H1 (cell line): ENCODE results near the gene SAG. TPM values are rescaled to one million over a fixed set of nuclear protein-coding genes. Genes with fewer than 3 reads are reported as not detected.

Experiments
- CTCF ChIA-PET: fragments of 300-600 bp; sonication (Branson Sonifier 250); formaldehyde crosslinking; loops from one replicate; lab custom pipeline; 2021; ENCODE audit not compliant: partially characterized antibody; lab: Charles Lee
- POLR2A ChIA-PET: fragments of 300-600 bp; sonication (Branson Sonifier 250); formaldehyde crosslinking; loops from one replicate; lab custom pipeline; 2021; ENCODE audit warnings: inconsistent platforms; ENCODE audit not compliant: partially characterized antibody; lab: Charles Lee
- DNase-seq, 2 experiments: peaks; one replicate each; pipeline versions ENCODE4 v3.0.0 to v3.0.0-alpha.2; 2010 to 2022; ENCODE audit warnings: low spot score in 2 of 2, low read depth in 1 of 2, mixed read lengths in 1 of 2
- FAIRE-seq: peaks from 2 replicates; lab custom pipeline; 2011; peaks lifted over from hg19 to GRCh38; lab: Jason Lieb, UNC
- H2AFZ ChIP-seq: 2 replicates; pipeline ENCODE4 v1.8.1; 2012; ENCODE audit warnings: low read length, inconsistent platforms
- H2AK5ac ChIP-seq: 2 replicates; pipeline ENCODE4 v1.6.1; 2013; ENCODE audit warnings: low read depth, low read length
- H2BK120ac ChIP-seq: replicated peaks from 2 replicates; pipeline ENCODE3; 2013; ENCODE audit warnings: low read depth, low read length, inconsistent platforms
- H2BK12ac ChIP-seq: 2 replicates; pipeline ENCODE4 v1.6.1; 2013; ENCODE audit warnings: low read depth, low read length
- H2BK15ac ChIP-seq: 2 replicates; pipeline ENCODE4 v1.6.1; 2013; ENCODE audit warnings: low read length
- H2BK20ac ChIP-seq: 2 replicates; pipeline ENCODE4 v1.6.1; 2013; ENCODE audit warnings: low read length
- H2BK5ac ChIP-seq: 2 replicates; pipeline ENCODE4 v1.6.1; 2013; ENCODE audit warnings: low read depth, low read length
- H3K14ac ChIP-seq: 2 replicates; pipeline ENCODE4 v1.6.1; 2013; ENCODE audit warnings: inconsistent platforms; ENCODE audit not compliant: insufficient read length
- H3K18ac ChIP-seq: 2 replicates; pipeline ENCODE4 v1.6.1; 2013; ENCODE audit warnings: low read length; ENCODE audit errors: extremely low read depth
- H3K23ac ChIP-seq: 2 replicates; pipeline ENCODE4 v1.6.1; 2013; ENCODE audit warnings: inconsistent platforms; ENCODE audit not compliant: insufficient read length
- H3K23me2 ChIP-seq: 2 replicates; pipeline ENCODE4 v1.6.1; 2013; ENCODE audit warnings: low read depth, low read length
- H3K27ac ChIP-seq: 2 replicates; pipeline ENCODE4 v1.6.1; 2011; ENCODE audit warnings: low read depth, low read length, inconsistent platforms
- H3K27me3 ChIP-seq, 4 experiments: replicated peaks in 1 of 4; 1 replicate in 1 of 4; 2 replicates in 3 of 4; pipeline versions ENCODE4 v1.6.1 to v1.8.1; 2011 to 2013; ENCODE audit warnings: low read length in 3 of 4, mild to moderate bottlenecking in 3 of 4, inconsistent platforms in 2 of 4, mixed read lengths in 2 of 4, moderate library complexity in 1 of 4; ENCODE audit not compliant: control insufficient read depth in 3 of 4, insufficient read depth in 3 of 4; ENCODE audit errors: extremely low read depth in 1 of 4
- H3K36me3 ChIP-seq, 4 experiments: 2 replicates each; pipeline versions ENCODE4 v1.6.1 to v1.8.1; 2011 to 2013; ENCODE audit warnings: mild to moderate bottlenecking in 4 of 4, low read length in 3 of 4, moderate library complexity in 2 of 4, control low read depth in 1 of 4, inconsistent platforms in 1 of 4; ENCODE audit not compliant: insufficient read depth in 4 of 4, control insufficient read depth in 2 of 4
- H3K4ac ChIP-seq: replicated peaks from 2 replicates; pipeline ENCODE3; 2013; ENCODE audit warnings: low read length, low read depth, mixed read lengths, inconsistent platforms; ENCODE audit not compliant: insufficient read length
- H3K4me1 ChIP-seq, 4 experiments: replicated peaks in 1 of 4; 1 replicate in 1 of 4; 2 replicates in 3 of 4; pipeline versions ENCODE4 v1.6.1 to v1.8.1; 2011 to 2013; ENCODE audit warnings: low read length in 3 of 4, inconsistent platforms in 2 of 4, mixed read lengths in 1 of 4; ENCODE audit not compliant: insufficient read depth in 4 of 4, control insufficient read depth in 3 of 4
- H3K4me2 ChIP-seq, 2 experiments: 2 replicates each; pipeline versions ENCODE4 v1.6.1 to v1.8.1; 2011 to 2013; ENCODE audit warnings: low read depth in 2 of 2, low read length in 2 of 2, control low read depth in 1 of 2, inconsistent platforms in 1 of 2, mild to moderate bottlenecking in 1 of 2; ENCODE audit not compliant: insufficient read depth in 1 of 2
- H3K4me3 ChIP-seq, 4 experiments: fragments of 200-600, 300-600 bp in 1 of 4; sonication (generic), shearing (Covaris generic), sonication (Bioruptor Twin) in 1 of 4; 2 replicates each; pipeline versions ENCODE4 v1.5.1 to v1.8.1; 2011 to 2016; ENCODE audit warnings: low read length in 4 of 4, low read depth in 3 of 4, control low read depth in 2 of 4, inconsistent platforms in 2 of 4, mild to moderate bottlenecking in 2 of 4, mixed read lengths in 1 of 4, moderate library complexity in 1 of 4; ENCODE audit not compliant: insufficient read depth in 2 of 4; ENCODE audit errors: extremely low read depth in 1 of 4
- H3K56ac ChIP-seq: replicated peaks from 2 replicates; pipeline ENCODE3; 2013; ENCODE audit warnings: low read depth, mild to moderate bottlenecking, mixed read lengths, low read length, inconsistent platforms; ENCODE audit not compliant: insufficient read length
- H3K79me1 ChIP-seq: 2 replicates; pipeline ENCODE4 v1.6.1; 2013; ENCODE audit warnings: low read depth, low read length, control low read depth
- H3K79me2 ChIP-seq, 2 experiments: 2 replicates each; pipeline versions ENCODE4 v1.6.1 to v1.8.1; 2012 to 2013; ENCODE audit warnings: low read length in 2 of 2, mild to moderate bottlenecking in 2 of 2, inconsistent platforms in 1 of 2; ENCODE audit not compliant: insufficient read depth in 2 of 2, control insufficient read depth in 1 of 2
- H3K9ac ChIP-seq, 4 experiments: replicated peaks in 1 of 4; 1 replicate in 1 of 4; 2 replicates in 3 of 4; pipeline versions ENCODE4 v1.6.1 to v1.8.1; 2011 to 2013; ENCODE audit warnings: low read depth in 3 of 4, low read length in 3 of 4, control low read depth in 2 of 4, mild to moderate bottlenecking in 2 of 4, moderate library complexity in 2 of 4, inconsistent platforms in 1 of 4; ENCODE audit errors: extremely low read depth in 1 of 4
- H3K9me3 ChIP-seq, 2 experiments: 2 replicates each; pipeline versions ENCODE4 v1.6.1 to v1.8.1; 2012 to 2013; ENCODE audit warnings: mild to moderate bottlenecking in 2 of 2, moderate library complexity in 2 of 2, control low read depth in 1 of 2, inconsistent platforms in 1 of 2, low read depth in 1 of 2, low read length in 1 of 2, mixed read lengths in 1 of 2; ENCODE audit not compliant: insufficient read depth in 2 of 2
- H4K20me1 ChIP-seq, 2 experiments: replicated peaks in 1 of 2; 2 replicates each; pipeline versions ENCODE3 to v1.8.1; 2011 to 2013; ENCODE audit warnings: inconsistent platforms in 2 of 2, low read length in 2 of 2, mild to moderate bottlenecking in 1 of 2; ENCODE audit not compliant: insufficient read depth in 2 of 2, control insufficient read depth in 1 of 2
- H4K5ac ChIP-seq: 2 replicates; pipeline ENCODE4 v1.6.1; 2013; ENCODE audit warnings: low read length, low read depth, mixed read lengths, inconsistent platforms; ENCODE audit not compliant: insufficient read length
- H4K8ac ChIP-seq: 2 replicates; pipeline ENCODE4 v1.8.0; 2013; ENCODE audit warnings: mild to moderate bottlenecking, moderate library complexity, low read length, inconsistent platforms; ENCODE audit not compliant: insufficient read depth; ENCODE audit errors: extremely low read depth
- H4K91ac ChIP-seq: replicated peaks from 2 replicates; pipeline ENCODE3; 2013; ENCODE audit warnings: low read length, mixed read lengths, inconsistent platforms; ENCODE audit not compliant: insufficient read length
- JUND ChIP-seq: IDR thresholded peaks from 2 replicates; pipeline ENCODE4 v1.6.1; 2011; ENCODE audit warnings: mild to moderate bottlenecking, improper control_type of control experiment, low read length
- POLR2AphosphoS5 ChIP-seq: IDR thresholded peaks from 2 replicates; pipeline ENCODE4 v1.6.1; 2011; ENCODE audit warnings: low read depth, low read length
- WGBS, 2 experiments: shearing (Covaris generic) in 1 of 2; methylation state at CpG; one replicate each; pipeline versions ENCODE4 v1.1.6 to v1.1.7; 2013 to 2015; ENCODE audit warnings: low lambda C conversion rate in 2 of 2, mixed read lengths in 2 of 2, inconsistent platforms in 1 of 2, low coverage in 1 of 2, missing lambda C conversion rate in 1 of 2; ENCODE audit not compliant: insufficient replicate concordance in 2 of 2, insufficient coverage in 1 of 2, insufficient read length in 1 of 2; ENCODE audit errors: extremely low coverage in 1 of 2, missing lambda C conversion rate in 1 of 2; 5-methylcytosine and 5-hydroxymethylcytosine counted together
- polyA plus RNA-seq, 7 experiments: library from polyadenylated mRNA; depleted of rRNA in 3 of 7; stranded (reverse) in 5 of 7; unstranded in 2 of 7; fragments of >200 nt in 5 of 7; fragments of 200-250 nt in 2 of 7; gene quantifications; 1 replicate in 5 of 7; 2 replicates in 1 of 7; 4 replicates in 1 of 7; pipeline versions ENCODE4 v1.2.1 to v1.2.3, GENCODE V29; 2011 to 2013; ENCODE audit warnings: missing spikeins in 2 of 7, mixed read lengths in 2 of 7
- total RNA-seq: library from RNA; stranded (reverse); fragmentation: NEBNext Ultra II Directional; extraction: Animal tissue kit (Norgen Biotek cat#: 25700); gene quantifications from 2 replicates; pipeline ENCODE4 v1.2.1, GENCODE V29; 2021

SAG gene
- total and polyA plus RNA-seq, 2 of the 8 experiments (the other 6 are each of a cell fraction or from before 2014, with no cell fraction given) = not detected

GRCh38 chr2:233295891-233296290 lies 11.7 kb upstream of the SAG start:
- FAIRE-seq (no peak), DNase-seq (no peak)
- Histone ChIP-seq H4K91ac (no peak overlapping the region), H3K4ac (no peak overlapping the region), H3K9me3 (no peaks in the 10 kb centered on the region), H3K18ac (no peak overlapping the region), H2BK15ac (no peak overlapping the region), H2BK5ac (no peak overlapping the region), H3K4me1 (no peaks in the 10 kb centered on the region), H2AK5ac (no peak overlapping the region), H3K4me3 (no peak overlapping the region), H4K20me1 (peaks cover 2 to 3% of the 10 kb centered on the region in 2 experiments), H4K8ac (no peak overlapping the region), H3K56ac (no peak overlapping the region), H2BK120ac (no peak overlapping the region), H3K79me1 (no peaks in the 10 kb centered on the region), H3K14ac (no peak overlapping the region), H3K23me2 (no peaks in the 10 kb centered on the region), H3K23ac (no peak overlapping the region), H3K4me2 (no peak overlapping the region), H3K79me2 (no peaks in the 10 kb centered on the region), H3K27me3 (no peaks in the 10 kb centered on the region), H2BK12ac (no peak overlapping the region), H3K9ac (no peak overlapping the region), H3K27ac (no peak overlapping the region), H3K36me3 (peaks cover 31 to 54% (median 51%) of the 10 kb centered on the region in 4 experiments; a peak in 7 of 8 replicates), H2AFZ (no peak overlapping the region), H2BK20ac (no peak overlapping the region), H4K5ac (no peak overlapping the region)
- POLR2A ChIA-PET = interaction anchor here (0.7 to 1.1 kb wide), 2 partner anchors 10 to 208 kb away, joined by 3 to 8 read pairs; no protein-coding TSS in a partner anchor
- CTCF ChIA-PET = interaction anchor here (0.6 to 1.0 kb wide), 8 partner anchors 14 to 1822 kb away, joined by 3 read pairs; no protein-coding TSS in a partner anchor
- 0 out of 2 replicates have a peak, but pooled peaks have one; percentile 13 for TF ChIP-seq POLR2AphosphoS5
- TF ChIP-seq JUND = no peak
- 94% methylated on average over 5 of the region's 5 CpGs; no CpG with 5 or more reads in 1 of the 2 experiments for WGBS, 2 experiments
